Hematopoietic multipotent progenitor cell treated with erythropoietin and hydrocortisone succinate and interleukin-3 and kit ligand, for 17 days (in vitro differentiated cells): Measurements from ENCODE around the gene CDCA4.
A peak's percentile ranks its signal among the peaks of the same experiment; 100 is the strongest.

ENCODE experiments used
- DNase-seq: peaks from one replicate; pipeline ENCODE4 v3.0.0-alpha.2; 2015; ENCODE audit warnings: low spot score

The CDCA4 gene

DNA sequence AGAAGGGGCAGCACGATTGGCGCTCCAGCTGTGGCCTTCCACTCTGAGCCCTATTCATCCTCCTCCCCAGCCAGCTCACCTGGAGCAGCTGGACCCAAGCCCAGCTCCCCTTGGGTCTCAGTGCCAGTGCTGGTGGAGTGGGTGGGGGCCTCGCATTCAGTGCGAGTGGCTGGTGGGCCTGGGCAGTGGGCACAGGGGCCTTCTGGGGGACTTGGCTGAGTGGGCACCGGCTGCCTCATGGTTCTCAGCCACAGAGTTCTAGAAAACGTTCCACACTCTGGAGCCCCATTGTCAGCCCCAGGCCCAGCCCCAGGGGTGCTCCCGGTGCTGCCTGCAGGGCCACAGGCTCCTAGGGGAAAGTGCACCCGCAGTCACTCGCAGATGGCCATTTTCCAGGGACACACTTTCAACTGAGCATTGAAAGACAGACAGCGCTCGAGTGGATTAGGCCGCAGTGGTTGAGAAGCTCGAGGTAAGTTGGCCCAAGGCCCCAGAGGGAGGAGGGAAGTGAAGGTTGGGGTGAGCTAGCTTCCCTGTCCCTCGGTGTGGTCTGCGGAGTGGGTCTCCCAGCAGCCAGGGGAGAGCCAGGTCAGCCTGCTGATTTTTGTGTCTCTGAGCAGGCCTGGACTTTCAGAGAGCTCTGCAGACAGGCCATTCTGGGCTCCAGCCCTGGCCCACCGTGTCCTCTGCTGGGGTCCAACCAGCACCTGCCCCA lies 31.5 kb downstream of the CDCA4 start:
- no peak for DNase-seq

DNA sequence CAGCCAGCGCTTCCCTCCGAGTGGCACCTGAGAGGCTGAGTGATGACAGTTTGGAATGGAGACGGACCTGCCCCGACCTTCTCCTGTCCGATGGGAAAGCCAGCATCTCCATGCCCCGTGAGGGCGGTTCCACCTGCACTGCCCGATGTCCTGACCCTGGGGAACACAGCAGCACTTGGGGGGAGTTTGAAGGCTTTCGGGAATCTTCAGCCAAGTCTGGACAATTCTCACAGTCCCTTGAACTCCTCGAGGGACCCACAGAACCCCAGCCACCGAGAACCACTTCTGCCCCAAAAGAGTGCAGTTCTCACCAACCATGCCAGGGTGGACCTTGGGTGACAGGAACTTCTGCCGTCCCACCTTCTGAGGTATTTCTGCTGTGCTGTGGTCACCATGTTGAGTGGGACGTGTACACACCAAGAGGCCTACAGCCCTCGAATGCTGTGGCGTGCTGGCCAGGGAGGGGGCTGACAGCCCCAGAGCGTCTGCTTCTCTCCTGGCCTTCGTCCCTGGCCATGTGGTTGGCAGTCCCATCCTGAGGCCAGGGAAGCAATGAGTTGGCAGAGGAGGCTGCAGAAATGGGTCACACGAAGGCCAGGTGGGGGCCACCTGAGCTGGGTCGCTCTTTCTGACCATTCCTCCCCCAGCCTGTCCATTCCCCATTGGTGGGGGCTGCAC lies 34.3 kb downstream of the CDCA4 start:
- DNase-seq: no peak

DNA sequence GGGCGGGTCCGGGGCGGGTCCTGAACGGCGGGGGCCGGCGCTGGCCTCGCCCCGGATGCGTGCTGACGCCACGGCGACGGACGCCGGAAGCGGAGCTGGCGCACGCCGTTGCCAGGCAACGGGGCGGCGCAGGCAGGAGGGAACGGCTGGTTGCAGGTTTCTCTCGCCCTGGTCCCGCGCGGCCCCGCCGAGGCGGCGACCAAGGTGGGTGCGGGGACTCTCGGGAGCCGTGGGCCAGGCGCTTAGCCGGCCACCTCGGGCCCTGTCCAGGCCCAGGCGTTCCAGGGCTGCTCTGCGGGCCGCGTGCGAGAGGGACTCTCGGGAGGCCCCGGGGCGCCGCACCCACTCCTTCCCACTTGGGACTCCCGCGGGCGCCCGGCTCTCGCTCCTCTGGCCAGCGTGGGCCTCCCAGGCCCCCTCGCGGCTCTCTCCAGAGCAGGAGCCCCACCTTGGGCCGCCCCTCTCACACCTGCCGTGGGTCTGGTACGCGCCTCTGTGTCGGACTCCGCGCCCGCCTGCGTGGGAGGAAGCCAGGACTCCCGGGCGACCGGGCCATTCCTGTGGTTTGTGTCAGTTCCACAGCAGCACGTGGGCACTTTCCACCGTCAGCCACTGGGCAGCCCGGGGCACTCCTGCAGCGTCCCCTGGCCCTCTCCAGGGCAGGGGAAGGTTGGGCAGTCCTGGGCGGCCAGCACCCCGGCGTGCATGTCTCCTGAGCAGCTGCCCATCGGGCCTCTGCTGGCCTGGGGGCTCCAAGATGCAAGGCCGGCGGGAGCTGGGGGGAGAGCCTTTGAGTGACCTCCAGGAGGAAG lies 35.0 kb downstream of the CDCA4 start, which contains the start of gene CLBA1:
TSS of gene CLBA1 (plus strand) at position 114 of the 812 bp plus-strand sequence. CDS start at position 758, 644 bp downstream.
- peak; percentile 93 for DNase-seq

DNA sequence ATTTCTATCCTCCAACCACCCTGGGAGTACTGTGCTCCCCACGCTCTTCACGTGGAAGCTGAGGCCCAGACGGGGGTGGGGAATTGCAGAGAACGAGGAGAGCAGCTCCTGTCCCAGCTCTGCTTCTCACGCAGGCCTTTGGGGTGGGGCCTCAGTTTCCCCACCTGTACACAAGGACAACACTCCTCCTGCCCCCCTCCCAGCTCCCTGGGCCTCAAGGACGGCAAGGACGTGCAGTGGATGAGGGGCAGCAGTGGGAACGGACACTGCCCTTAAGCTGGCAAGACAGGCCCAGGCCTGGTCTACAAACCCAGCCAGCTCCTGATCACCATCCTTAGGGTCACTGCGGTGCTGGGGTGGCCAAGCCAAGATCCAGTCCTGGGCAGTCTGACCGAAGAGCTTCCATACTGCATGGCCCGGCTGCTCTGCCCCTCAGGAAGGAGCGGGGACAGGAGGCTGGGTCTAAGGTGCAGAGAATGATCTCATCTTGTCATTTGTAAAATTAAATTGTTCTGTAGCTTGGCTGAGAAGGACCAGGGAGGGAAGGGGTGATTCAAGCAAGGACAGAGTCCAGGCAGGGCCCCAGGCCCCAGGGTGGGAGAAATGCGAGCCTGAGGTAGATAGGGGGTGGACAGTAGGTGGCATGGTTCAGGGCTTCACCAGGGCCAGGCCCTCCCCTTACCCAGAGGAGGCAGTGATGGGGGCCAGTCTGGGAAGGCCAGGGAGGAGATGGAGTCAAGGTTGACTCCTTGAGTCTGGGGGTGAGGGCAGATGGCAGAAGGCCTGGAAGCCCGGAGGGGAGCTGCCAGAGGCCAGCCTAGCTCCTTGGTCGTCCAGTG lies 36.6 kb downstream of the CDCA4 start:
- no peak for DNase-seq

DNA sequence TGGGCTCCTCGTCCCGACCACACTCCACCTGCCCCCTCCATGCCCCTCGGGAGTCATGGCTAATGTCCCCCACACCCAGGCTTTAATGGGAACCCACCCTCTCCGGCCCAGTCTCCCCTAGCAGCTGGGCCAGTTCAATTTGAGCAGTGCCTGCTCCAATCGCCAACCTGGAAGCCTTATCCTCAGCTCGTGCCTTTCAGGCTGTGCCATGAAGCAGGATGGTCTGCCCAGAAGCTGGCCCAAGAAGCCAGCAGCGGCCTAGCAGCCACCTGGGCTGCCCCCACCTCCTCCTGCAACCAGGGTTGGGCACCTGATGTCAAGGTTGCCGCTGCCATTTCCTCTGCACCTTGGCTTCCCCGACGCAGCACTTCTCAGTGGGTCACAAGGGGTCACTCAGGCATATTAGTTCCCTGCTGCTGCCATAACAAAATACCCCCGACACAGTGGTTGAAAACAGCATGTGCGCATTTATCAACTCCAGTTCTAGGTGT lies 37.6 kb downstream of the CDCA4 start:
- no peak for DNase-seq

DNA sequence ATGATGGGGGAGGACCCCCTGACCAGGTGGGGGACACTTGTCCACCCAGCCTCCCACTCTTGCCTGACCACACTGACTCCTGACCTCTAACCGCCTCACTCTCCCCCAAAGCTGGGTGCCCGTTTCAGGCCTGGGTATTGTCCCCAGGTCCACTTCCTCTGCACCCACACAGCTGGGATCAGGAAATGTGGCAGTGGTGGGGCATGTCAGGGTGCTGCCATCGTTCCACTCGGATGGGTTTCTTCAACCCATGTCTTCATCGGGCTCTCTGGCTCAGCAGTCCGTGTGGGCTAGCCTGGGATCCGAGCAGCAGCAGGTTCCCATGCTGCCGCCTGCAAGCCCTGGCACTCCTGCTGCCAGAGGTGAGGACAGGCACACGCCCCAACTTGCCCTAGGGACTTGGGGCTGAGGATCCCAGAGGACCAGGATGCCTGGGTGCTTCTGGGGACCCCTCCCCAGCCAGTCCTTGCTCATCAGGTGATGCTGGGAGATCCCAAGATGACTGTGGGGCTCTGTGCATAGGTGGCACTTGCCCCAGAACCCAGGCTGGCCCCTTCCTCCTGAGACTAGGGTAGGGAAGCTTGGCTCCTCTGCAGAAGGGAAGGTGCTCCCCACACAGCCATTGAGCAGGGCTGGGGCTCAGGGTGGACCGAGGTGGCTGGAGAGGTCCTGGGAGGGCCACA lies 38.2 kb downstream of the CDCA4 start:
- no peak for DNase-seq

DNA sequence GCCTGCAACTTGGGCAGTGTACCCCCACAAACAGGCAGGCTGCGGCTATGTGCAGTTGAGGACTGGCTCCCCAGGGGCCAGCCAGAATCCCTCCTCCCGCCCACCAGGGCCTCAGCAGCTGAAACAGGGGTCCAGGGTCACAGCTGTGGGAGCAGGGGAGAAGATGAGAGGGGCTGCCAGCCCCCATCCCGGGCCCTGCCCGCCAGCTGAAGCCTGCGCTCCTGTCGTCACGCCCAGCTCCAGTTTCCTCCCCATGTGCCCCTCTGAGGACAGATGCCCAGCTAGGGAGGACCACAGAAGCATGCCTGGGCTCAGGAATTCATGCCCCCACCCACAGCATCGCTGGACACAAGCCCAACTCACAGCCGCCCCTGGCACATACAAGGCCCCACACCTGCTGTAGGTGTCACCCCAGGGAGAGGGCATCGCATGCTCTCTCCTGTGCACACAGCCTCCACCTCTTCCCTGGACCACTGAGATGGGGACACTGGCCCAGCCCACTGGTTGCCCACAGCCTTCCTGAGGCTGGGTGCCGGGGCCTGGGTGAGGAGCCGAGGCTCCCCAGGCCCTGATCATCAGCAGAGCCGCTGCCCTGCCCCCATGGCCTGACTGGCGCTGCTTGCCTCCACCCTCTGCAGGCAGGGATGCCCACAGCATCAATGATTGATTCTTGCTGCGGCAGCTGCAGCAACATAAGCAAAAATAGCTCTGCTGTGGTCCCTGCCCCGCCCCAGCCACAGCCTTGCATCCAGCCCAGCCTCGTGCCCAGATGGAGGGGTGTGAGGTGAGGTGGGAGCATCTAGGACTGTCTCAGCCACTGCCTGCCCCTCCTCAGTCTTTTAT lies 39.0 kb downstream of the CDCA4 start:
- no peak for DNase-seq

DNA sequence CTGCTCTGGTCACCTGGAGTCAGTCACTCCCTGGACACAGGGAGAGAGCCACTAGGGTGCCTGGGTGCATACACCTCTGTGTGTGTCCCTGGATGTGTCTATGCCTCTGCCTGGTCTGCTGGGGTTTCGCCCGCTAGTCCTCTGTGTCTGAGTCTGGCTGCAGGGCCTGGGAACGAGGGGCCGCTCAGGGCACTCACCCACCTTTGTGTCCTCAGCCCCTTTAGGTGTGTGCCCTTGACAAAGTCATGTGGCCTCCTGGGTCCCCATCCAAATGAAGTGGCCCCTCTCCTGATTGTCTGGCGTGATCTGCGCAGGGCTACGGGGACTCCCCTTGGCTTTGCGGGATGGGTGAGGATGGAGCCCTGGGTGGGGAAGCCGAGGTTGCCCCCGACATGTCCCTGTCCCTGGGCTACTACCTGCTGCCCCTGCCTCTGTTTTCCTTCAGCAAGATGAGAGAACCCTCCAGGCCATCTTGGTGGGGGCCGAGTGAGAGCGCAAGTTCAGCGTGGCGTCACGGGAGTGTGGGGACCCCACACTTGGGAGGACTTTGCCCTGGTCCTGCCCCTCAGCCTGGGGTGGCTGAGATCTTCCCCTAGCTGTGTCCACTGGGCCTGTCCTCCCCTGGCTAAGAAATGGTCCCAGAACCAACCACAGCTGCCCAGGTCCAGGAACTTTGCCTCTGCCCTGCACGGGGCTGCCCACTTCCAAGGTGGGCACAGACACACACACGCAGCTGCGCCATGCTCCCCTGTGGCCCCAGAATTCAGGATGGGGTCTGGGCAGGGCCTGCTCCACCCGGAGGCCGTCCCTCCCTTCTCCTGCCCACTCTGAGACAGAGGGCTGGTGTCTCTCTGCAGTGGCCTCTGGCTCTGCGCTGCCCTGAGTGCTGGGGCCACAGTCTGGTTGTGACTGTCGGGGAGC lies 40.0 kb downstream of the CDCA4 start:
- no peak for DNase-seq

DNA sequence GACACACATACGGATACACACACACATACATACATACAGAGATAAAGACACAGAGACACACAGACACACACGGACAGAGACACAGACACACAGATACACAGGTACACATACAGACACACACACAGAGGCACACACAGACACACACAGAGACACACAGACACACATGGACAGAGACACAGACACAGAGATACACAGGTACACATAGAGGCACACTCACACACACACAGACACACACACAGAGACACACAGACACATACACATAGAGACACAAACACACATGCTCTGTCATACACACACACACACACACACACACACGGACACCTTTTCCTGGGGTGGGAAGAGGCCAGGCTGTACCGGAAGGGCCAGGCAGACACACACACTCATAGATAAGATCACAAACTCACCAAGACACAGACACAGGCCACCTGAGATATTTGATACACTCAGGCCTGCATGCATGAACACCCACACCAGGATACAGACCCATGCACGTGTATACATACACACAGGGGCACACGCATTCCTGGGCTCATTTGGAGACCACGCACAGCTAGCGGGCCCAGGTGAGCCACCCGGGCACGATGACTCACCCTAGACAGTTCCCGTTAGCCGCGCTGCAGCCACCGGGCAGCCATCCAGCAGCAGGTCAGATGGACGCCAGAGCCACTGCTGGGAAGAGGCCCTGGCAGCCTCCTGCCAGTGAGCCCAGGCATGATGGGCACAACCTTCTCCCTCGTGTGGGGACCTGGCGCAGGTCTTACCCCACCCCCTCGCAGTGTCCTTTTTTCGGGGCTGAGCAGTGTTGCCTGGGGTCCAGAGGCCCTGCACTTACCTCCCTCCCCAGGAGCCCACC lies 40.9 kb downstream of the CDCA4 start:
- no peak for DNase-seq

DNA sequence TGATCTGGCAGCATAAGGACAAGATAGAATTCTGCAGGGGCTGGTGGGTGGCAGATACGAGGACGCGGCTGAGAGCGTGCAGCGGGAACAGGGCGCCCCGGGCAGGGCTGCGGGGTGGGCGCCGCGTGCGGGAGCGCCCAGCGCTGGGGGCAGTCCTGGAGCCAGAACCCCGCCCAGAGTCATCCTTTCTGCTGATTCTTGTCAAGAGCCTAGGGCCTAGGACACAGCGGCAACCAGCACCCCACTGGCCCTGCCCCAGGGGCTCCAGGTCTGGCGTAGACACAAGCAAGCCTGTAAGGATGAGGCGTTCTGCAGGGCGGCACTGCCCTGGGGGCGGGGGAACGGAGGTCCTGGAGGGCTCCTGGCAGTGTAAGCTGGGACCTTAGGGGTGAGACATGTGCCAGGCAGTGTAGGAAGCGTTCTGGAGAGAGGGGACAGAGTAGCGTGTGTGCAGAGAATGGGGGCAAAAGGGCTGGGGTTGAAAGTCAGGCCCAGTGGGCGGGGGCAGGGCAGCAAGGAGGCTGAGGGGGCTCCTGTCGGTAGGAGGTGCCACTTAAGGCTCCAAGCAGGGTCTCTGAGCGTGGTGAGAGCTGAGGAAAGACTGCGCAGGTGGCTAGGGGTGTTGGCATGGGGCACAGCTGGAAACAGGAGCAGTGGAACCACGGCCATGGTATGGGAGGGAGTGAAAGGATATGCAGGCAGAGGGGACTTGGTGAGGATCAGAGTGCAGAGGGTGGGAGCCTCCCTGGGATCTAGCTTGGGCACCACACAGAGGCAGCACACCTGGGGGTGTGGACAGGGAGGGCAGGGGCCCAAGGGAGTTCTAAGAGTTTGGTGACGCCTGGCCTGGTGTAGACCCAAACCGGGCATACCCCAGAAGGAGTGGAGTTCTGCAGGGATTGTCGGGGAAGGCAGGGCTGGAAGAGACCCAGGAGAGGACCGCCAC lies 41.9 kb downstream of the CDCA4 start:
- DNase-seq: no peak

DNA sequence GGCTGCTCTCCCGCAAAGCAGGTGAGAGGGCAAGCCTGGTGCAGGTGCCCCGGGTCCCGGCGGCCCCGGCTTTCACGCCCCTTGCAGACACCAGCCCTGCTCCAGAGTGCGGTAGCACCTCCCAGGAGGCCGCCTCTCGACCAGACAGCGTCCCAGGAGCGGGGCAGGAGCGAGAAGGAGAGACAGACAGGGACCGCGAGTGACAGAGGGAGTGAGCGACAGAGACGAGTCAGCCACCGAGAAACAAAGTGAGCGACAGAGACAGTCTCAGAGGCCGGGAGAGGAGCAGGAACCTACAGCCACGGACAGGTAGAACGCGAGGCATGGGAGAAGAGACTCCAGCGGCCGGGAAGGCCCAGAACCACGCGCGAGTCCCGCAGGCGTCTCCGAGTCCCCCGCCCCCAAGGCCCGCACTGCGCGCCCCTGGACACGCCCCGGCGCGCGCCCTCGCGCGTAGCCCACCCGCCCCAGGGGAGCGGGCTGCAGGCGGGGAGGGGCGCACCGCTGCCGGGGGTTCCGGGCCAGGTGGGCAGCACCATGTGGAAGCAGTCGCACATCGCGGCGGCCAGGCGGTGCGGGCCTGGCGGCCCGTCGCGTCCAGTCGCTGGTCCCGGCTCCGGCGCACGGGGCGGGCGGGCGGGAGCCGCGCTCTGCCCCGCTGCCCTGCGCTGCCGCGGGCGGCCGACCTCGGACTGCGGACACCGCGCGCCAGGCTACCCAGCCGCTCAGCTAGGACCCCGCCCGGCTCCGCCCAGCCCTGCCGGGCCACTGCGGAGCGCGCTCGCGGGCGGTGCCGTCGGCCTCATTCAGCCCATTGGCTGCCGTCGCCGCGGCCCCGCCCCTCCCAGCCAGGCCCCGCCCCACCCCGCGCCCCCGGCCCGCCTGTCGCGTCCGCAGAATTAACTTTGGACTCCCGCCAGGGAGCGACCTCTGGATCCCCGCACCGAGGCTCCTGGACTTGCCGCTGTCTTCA lies 42.9 kb downstream of the CDCA4 start, which contains the start of gene AHNAK2:
TSS of gene AHNAK2 (minus strand) at position 694 of the 973 bp plus-strand sequence. CDS start at position 557, 137 bp downstream.
- peak; percentile 53 for DNase-seq

DNA sequence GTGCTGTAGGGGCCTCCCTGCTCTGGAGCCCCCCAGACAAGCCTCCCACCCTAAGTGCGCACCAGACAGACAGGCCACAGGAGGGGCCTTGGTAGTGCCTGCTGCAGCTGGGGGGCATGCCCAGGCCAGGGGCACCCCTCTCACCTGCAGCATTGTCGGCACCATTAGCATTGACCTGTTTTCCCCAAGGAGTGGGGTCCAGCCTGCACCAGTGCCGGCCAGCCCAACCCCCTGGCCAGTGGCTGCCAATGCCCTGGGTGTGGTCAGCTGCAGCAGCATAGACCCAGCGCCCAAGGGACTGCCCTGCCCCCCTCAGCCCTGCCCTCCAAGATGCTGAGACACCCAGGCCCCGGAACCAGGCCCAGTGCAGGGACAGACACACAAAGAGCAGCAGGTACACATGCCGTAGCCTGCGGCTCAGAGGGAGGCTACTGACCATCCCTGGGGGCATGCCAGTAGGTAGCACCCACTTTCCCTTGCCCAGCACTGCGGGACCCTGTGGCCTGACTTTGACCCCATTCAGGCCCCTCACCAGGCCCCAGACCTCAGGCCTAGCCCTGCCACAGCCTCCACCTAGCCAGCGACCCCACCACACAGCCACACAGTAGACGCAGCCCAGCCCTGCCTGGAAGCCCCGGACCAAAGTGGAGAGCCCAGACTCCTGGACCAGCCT lies 43.7 kb downstream of the CDCA4 start:
- DNase-seq: no peak

DNA sequence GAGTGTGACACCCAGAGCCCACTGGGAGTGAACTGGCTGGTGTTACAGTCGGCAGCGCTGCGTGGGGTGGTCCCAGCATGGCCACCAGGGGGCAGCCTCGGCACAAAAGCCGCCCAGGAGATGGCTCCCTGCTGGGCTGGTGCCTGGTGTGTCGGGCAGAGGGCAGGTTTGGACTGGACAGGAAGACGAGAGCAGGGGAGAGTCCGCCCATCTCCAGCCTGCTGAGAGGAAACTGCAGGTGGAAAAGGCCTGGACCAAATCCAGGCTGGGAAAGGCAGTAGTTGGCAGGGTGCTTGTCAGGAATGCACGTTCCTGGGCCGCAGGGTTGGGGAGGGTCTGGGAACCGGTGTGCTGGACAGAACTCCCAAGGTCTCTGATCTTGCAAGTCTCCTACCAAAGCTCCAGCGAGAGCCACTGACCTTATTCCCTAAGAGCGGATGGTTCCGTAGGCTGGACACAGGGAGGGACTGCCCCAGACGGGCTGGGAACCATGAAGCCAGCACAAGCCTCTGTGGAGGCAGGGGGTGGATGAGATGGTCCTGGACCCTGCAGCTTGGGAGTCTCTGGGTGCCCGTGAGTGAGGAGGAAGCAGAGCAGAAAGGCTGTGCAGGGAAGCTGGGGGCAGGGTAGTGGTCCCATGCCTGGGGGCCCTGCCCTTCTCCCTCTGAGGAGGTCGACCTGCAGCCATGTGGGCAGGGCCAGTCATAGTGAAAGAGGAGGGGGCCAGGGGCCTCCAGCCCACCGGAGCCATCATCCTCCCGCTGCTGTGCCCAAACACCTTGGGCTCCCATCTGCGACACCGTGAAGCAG lies 44.5 kb downstream of the CDCA4 start:
- peak; percentile 82 for DNase-seq
